GM13977 (cell line): ENCODE results near the gene TSKU.

Source experiments
- DNase-seq: peaks from one replicate; pipeline ENCODE4 v3.0.0; 2012; ENCODE audit warnings: low spot score
- in situ Hi-C: fragments of 300-500 bp; cut with MboI; formaldehyde crosslinking; loops from one replicate; pipeline ENCODE4 v1.12.0; 2022; ENCODE audit warnings: low sequenced_read_pairs, low pct_unique_long_range_greater_than_20kb, mixed read lengths, inconsistent platforms; ENCODE audit not compliant: unreplicated experiment
- TF ChIP-seq, protein P1 (sequence below): IDR thresholded peaks from 2 replicates; pipeline ENCODE4 v1.5.1; 2012; ENCODE audit warnings: mild to moderate bottlenecking, control low read depth; ENCODE audit not compliant: insufficient read depth; ENCODE audit errors: extremely low read depth, missing control alignments

TSKU gene

DNA sequence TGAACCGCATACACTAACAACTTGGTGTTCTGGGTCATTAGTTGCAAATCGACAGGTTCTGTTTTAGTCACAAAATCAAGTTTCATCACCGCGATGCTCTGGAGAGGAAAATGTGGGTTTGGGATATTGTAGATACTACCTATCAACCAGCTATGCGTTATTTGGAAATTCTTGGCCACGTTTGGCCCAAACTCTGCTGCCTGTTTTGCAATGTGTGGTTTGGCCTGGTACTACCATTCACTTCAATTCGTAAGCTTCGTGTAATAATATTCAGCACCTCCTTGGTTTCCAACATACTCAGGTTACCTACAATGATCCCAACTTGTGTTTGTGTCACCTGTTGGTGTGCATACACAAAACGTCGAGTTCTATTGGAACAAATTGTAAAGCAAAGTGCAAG lies 61.4 kb downstream of the TSKU start:
- TF ChIP-seq, protein P1, sequence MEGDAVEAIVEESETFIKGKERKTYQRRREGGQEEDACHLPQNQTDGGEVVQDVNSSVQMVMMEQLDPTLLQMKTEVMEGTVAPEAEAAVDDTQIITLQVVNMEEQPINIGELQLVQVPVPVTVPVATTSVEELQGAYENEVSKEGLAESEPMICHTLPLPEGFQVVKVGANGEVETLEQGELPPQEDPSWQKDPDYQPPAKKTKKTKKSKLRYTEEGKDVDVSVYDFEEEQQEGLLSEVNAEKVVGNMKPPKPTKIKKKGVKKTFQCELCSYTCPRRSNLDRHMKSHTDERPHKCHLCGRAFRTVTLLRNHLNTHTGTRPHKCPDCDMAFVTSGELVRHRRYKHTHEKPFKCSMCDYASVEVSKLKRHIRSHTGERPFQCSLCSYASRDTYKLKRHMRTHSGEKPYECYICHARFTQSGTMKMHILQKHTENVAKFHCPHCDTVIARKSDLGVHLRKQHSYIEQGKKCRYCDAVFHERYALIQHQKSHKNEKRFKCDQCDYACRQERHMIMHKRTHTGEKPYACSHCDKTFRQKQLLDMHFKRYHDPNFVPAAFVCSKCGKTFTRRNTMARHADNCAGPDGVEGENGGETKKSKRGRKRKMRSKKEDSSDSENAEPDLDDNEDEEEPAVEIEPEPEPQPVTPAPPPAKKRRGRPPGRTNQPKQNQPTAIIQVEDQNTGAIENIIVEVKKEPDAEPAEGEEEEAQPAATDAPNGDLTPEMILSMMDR = no peak
- DNase-seq = no peak
- in situ Hi-C loops = no loop called here

DNA sequence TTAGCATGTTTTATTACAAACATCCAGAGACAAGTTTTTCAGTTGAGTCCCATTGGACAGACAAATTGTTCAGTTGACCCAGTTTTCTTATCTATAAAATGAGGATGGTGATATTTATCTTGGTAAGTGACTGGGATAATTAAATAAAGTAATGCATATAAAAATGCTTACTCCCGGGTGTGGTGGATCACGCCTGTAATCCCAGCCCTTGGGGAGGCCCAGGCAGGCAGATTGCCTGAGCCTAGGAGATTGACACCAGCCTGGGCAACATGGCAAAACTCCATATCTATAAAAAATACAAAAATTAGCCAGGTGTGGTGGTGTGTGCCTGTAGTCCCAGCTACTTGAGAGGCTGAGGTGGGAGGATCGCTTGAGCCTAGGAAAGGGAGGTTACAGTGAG lies 61.9 kb downstream of the TSKU start:
- in situ Hi-C loops = no loop called here
- no peak for DNase-seq
- TF ChIP-seq, protein P1 = no peak

DNA sequence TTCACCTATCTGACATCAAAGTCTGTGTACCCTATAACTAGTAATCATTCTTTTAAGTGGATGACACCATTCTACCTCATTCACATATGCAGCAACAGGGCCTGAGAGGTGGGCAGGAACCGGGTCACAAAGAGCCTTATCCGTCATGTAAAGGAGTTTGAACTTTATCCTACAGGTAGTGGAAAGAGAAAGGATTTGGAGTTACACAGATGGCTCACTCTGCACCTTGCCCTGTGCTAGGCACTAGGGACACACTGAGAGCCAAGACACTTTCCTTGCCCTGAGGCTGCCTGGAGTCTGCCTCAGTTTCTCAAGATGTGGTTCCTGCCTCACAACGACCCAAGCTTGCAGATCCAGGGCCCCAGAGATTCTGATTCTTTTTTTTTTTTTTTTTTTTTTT lies 63.3 kb downstream of the TSKU start:
- TF ChIP-seq, protein P1 = no peak
- in situ Hi-C loops = no loop called here
- DNase-seq = no peak
